B cell (primary cell): ENCODE measurements around the gene VAV2.

Experiments
- EZH2 ChIP-seq: IDR thresholded peaks from 2 replicates; pipeline ENCODE4 v1.6.1; 2012; ENCODE audit warnings: borderline replicate concordance, low read depth, mild to moderate bottlenecking, moderate library complexity, low read length; ENCODE audit not compliant: insufficient read depth, poor library complexity, severe bottlenecking
- TF ChIP-seq, protein P1 (sequence below): fragments of 200-600 bp; IDR thresholded peaks from one replicate; pipeline ENCODE4 v1.8.0; 2022; ENCODE audit warnings: antibody characterized with exemption, mild to moderate bottlenecking

GRCh38 chr9:133775291-133775690 is 216.8 kb downstream of the VAV2 start:
- TF ChIP-seq, protein P1, sequence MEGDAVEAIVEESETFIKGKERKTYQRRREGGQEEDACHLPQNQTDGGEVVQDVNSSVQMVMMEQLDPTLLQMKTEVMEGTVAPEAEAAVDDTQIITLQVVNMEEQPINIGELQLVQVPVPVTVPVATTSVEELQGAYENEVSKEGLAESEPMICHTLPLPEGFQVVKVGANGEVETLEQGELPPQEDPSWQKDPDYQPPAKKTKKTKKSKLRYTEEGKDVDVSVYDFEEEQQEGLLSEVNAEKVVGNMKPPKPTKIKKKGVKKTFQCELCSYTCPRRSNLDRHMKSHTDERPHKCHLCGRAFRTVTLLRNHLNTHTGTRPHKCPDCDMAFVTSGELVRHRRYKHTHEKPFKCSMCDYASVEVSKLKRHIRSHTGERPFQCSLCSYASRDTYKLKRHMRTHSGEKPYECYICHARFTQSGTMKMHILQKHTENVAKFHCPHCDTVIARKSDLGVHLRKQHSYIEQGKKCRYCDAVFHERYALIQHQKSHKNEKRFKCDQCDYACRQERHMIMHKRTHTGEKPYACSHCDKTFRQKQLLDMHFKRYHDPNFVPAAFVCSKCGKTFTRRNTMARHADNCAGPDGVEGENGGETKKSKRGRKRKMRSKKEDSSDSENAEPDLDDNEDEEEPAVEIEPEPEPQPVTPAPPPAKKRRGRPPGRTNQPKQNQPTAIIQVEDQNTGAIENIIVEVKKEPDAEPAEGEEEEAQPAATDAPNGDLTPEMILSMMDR: no peak
- no peak for TF ChIP-seq EZH2
